ENCODE data around the gene SSRP1.

Gene SSRP1

DNA sequence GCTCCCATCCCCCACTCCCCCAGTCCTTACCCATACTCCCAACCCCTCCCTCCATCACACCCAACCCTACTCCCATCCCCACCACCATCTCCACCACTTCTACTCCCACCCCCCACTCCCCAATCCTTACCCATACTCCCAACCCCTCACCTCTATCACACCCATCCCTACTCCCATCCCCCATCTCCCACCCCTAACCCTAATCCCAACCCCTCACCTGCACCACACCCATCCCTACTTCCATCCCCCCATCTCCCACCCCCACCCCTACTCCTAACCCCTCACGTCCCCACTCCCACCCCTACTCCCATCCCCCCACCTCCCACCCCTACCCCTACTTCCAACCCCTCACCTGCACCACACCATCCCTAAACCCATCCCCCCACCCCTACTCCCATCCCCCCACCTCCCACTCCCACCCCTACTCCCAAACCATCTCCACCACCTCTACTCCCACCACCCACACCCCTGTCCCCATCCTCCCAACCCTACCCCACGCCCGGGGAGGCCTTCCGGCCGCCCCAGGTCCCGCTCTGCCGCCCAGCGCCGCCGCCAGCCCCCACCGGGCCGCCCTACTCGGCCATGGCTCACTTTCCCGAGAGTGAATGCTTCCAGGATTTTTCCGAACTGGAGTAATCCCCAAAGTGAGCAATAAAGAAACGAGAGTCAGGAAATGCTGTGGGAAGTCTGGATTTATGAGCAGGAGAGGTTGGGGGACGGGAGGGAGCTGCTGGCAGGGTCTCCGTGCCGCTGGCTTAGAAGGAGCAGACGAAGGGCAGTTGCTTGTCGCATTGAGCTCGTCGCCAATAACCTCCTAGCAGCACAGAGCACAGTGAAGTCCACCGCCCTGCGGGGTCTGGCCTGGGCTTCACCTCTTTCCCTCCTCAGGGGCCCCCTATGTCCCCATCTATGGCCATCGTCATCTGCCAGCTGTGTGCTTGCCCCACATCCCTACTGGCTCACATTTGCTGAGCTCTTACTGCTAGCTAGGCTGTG, 40.7 kb upstream of the SSRP1 start:
- no peak for TF ChIP-seq MYC (IDR thresholded peaks at IDR 0.05; ENCODE audit: low read depth, low read length)
- TF ChIP-seq, protein P1, sequence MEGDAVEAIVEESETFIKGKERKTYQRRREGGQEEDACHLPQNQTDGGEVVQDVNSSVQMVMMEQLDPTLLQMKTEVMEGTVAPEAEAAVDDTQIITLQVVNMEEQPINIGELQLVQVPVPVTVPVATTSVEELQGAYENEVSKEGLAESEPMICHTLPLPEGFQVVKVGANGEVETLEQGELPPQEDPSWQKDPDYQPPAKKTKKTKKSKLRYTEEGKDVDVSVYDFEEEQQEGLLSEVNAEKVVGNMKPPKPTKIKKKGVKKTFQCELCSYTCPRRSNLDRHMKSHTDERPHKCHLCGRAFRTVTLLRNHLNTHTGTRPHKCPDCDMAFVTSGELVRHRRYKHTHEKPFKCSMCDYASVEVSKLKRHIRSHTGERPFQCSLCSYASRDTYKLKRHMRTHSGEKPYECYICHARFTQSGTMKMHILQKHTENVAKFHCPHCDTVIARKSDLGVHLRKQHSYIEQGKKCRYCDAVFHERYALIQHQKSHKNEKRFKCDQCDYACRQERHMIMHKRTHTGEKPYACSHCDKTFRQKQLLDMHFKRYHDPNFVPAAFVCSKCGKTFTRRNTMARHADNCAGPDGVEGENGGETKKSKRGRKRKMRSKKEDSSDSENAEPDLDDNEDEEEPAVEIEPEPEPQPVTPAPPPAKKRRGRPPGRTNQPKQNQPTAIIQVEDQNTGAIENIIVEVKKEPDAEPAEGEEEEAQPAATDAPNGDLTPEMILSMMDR (IDR thresholded peaks at IDR 0.05; ENCODE audit: low read depth, low read length) = no peak
- TF ChIP-seq, protein P2, sequence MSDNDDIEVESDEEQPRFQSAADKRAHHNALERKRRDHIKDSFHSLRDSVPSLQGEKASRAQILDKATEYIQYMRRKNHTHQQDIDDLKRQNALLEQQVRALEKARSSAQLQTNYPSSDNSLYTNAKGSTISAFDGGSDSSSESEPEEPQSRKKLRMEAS (IDR thresholded peaks at IDR 0.05; ENCODE audit: low read depth, low read length) = no peak
- TF ChIP-seq POLR2A (IDR thresholded peaks at IDR 0.05; ENCODE audit: extremely low read depth, insufficient read length) = no peak
- no peak for DNase-seq (ENCODE audit: low read depth)
- no peak overlapping the region for H3K4me3 ChIP-seq (ENCODE audit: low read depth, low read length)

DNA sequence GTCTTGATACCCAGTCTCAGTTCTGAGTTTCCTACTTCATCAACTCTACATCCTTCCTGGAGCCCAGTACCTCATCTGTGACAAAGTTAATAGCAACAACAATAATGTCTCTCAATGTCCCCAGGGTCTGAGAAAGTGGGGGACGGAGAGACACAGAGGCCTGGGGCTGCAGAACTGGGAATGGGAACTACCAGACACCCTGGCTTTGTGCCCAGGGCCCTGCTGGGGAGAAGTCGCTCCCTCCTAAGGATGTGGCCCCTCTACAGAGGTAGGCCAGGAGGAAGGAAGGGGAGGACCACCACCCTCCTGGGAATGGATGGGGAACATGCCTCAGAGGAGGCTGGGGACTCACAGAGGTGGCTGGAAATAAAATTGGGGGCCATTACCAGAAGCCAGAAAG, 39.8 kb upstream of the SSRP1 start:
- no peak overlapping the region for H3K4me3 ChIP-seq (ENCODE audit: low read depth, low read length)
- DNase-seq (ENCODE audit: low read depth) = no peak
- TF ChIP-seq, protein P2 (IDR thresholded peaks at IDR 0.05; ENCODE audit: low read depth, low read length) = no peak
- no peak for TF ChIP-seq MYC (IDR thresholded peaks at IDR 0.05; ENCODE audit: low read depth, low read length)
- TF ChIP-seq POLR2A (IDR thresholded peaks at IDR 0.05; ENCODE audit: extremely low read depth, insufficient read length) = no peak

DNA sequence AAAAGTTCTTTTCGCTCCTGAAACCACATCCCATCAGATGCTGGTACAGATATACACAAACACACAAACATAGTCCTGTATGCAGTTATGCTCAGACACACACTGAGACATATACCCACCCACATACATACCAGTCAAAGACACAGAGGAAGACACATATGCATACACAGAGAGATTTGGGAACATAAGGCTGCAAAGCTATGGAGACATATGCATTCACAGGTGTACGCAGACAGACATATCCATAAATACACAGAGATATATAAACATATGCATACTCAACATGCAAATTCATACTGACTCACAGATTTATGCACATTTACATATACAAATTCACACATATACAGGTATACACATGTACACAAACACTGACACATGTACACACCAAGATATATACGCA, 39.3 kb upstream of the SSRP1 start:
- no peak for DNase-seq (ENCODE audit: low read depth)
- no peak for TF ChIP-seq POLR2A (IDR thresholded peaks at IDR 0.05; ENCODE audit: extremely low read depth, insufficient read length)
- TF ChIP-seq, protein P2 (IDR thresholded peaks at IDR 0.05; ENCODE audit: low read depth, low read length) = no peak
- TF ChIP-seq, protein P1 (IDR thresholded peaks at IDR 0.05; ENCODE audit: low read depth, low read length) = no peak
- TF ChIP-seq MYC (IDR thresholded peaks at IDR 0.05; ENCODE audit: low read depth, low read length) = no peak

DNA sequence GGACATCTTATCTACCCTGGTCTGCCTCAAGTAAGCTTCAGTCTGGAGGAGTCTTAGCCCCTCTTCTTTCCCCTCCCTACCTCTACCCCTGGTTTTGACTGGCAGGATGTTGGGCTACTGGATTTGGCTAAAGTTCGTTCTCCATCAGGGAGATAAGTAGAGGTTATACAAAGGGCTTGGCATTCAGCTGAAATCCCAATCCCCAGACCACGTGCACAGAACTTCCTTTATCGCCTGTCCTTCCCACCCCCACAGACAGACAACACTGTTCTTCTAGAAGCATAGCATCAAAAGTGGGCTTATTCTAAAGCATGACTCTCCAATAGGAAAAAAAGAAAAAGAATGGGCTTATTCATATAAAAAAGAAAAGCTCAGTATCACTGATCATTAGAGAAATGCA, 37.5 kb upstream of the SSRP1 start:
- TF ChIP-seq, protein P2 (IDR thresholded peaks at IDR 0.05; ENCODE audit: low read depth, low read length) = no peak
- TF ChIP-seq, protein P1 (IDR thresholded peaks at IDR 0.05; ENCODE audit: low read depth, low read length) = no peak
- no peak for TF ChIP-seq POLR2A (IDR thresholded peaks at IDR 0.05; ENCODE audit: extremely low read depth, insufficient read length)
- no peak for TF ChIP-seq MYC (IDR thresholded peaks at IDR 0.05; ENCODE audit: low read depth, low read length)
- no peak overlapping the region for H3K4me3 ChIP-seq (ENCODE audit: low read depth, low read length)
- no peak for DNase-seq (ENCODE audit: low read depth)

More for the DNA sequence above, 39.3 kb upstream of the SSRP1 start:
- no peak overlapping the region for H3K4me3 ChIP-seq (ENCODE audit: low read depth, low read length)

DNA sequence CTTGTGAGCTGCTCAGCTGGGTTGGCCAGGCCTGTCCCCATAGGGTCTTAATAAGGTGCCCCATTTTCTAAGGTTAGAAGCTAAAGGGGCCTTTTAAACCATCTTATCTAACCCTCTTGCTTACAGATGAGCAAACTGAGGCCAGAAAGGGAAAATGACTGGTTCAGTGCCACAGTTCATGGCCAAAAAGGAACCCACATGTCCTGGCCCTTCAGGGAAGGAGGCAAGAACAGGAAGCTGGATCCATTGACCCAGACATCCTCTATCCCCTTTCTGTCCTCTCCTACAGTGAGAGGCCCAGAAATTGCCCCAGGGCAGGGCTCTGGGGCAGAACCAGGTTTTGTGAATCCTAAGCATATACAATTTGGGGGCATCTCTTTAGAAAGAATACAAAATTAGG, 35.2 kb upstream of the SSRP1 start:
- TF ChIP-seq, protein P2 (IDR thresholded peaks at IDR 0.05; ENCODE audit: low read depth, low read length) = no peak
- DNase-seq (ENCODE audit: low read depth) = no peak
- no peak overlapping the region for H3K4me3 ChIP-seq (ENCODE audit: low read depth, low read length)

DNA sequence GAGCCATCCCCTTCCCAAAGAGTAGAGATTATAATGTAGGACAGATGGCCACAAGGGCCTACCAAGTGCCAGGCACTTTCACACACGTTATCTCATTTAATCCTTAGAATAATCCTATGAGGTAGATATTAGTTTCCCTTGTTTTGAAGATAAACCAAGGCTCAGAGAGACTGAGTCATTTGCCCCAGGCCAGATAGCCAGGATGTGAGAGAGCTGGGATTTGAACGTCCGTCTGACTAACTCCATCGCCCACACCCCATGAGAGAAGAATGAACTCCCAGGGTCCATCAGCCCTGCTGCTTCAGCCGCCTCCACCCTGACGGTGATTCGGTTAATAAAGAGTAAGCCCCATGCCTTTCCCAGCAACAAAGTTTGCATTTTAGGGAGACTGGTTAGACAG, 34.6 kb upstream of the SSRP1 start:
- TF ChIP-seq, protein P1 (IDR thresholded peaks at IDR 0.05; ENCODE audit: low read depth, low read length) = no peak
- no peak for TF ChIP-seq MYC (IDR thresholded peaks at IDR 0.05; ENCODE audit: low read depth, low read length)
- TF ChIP-seq, protein P2 (IDR thresholded peaks at IDR 0.05; ENCODE audit: low read depth, low read length) = no peak
- no peak for TF ChIP-seq POLR2A (IDR thresholded peaks at IDR 0.05; ENCODE audit: extremely low read depth, insufficient read length)
- DNase-seq (ENCODE audit: low read depth) = no peak
- no peak overlapping the region for H3K4me3 ChIP-seq (ENCODE audit: low read depth, low read length)

All from NB4 (cell line).